Central memory CD4-positive, alpha-beta T cell (primary cell): ENCODE measurements around the gene RERE.
A peak's percentile ranks its signal among the peaks of the same experiment; 100 is the strongest.

Experiments used
- DNase-seq: peaks from one replicate; pipeline ENCODE4 v3.0.0; 2022

RERE gene

GRCh38 chr1:8339203-8339600 is 478.2 kb downstream of the RERE start:
- DNase-seq: no peak

- DNase-seq: no peak
Observed at GRCh38 chr1:8338526-8339202, 478.8 kb downstream of the RERE start.

- DNase-seq: no peak
Observed at GRCh38 chr1:8337776-8338525, 479.5 kb downstream of the RERE start.

GRCh38 chr1:8335246-8335645 is 482.2 kb downstream of the RERE start:
- DNase-seq: no peak

- DNase-seq: no peak
Observed at GRCh38 chr1:8334106-8334851, 483.2 kb downstream of the RERE start.

- DNase-seq: no peak
Observed at GRCh38 chr1:8333246-8333987, 484.0 kb downstream of the RERE start.

- DNase-seq: no peak
Observed at GRCh38 chr1:8332806-8333205, 484.6 kb downstream of the RERE start.

- no peak for DNase-seq
Observed at GRCh38 chr1:8330271-8331125, 486.9 kb downstream of the RERE start.

GRCh38 chr1:8329858-8330257 is 487.6 kb downstream of the RERE start:
- DNase-seq: no peak

- DNase-seq: no peak
Observed at GRCh38 chr1:8329439-8329838, 488.0 kb downstream of the RERE start.

GRCh38 chr1:8328271-8328670 is 489.2 kb downstream of the RERE start:
- no peak for DNase-seq

GRCh38 chr1:8326265-8326664 is 491.2 kb downstream of the RERE start:
- no peak for DNase-seq

GRCh38 chr1:8325771-8326170 is 491.7 kb downstream of the RERE start:
- no peak for DNase-seq

GRCh38 chr1:8324176-8324810 is 493.1 kb downstream of the RERE start:
- no peak for DNase-seq

- no peak for DNase-seq
Observed at GRCh38 chr1:8323706-8324105, 493.7 kb downstream of the RERE start.

GRCh38 chr1:8321612-8322011 is 495.8 kb downstream of the RERE start:
- DNase-seq: no peak

- DNase-seq: no peak
Observed at GRCh38 chr1:8318436-8318835, 499.0 kb downstream of the RERE start.

- DNase-seq: peak; percentile 76
Observed at GRCh38 chr1:8317647-8318381, 499.6 kb downstream of the RERE start, which contains the start of gene SLC45A1. Gene SLC45A1 (plus strand): TSS chr1:8318114. CDS start chr1:8324330, 6,216 bp downstream.

- no peak for DNase-seq
Observed at GRCh38 chr1:8315573-8316475, 501.6 kb downstream of the RERE start.
